Fibroblast of skin of right biceps (primary cell): ENCODE results near the gene CADPS.

Source experiments
- DNase-seq: peaks from one replicate; pipeline ENCODE4 v3.0.0-alpha.2; 2013

CADPS gene

DNA sequence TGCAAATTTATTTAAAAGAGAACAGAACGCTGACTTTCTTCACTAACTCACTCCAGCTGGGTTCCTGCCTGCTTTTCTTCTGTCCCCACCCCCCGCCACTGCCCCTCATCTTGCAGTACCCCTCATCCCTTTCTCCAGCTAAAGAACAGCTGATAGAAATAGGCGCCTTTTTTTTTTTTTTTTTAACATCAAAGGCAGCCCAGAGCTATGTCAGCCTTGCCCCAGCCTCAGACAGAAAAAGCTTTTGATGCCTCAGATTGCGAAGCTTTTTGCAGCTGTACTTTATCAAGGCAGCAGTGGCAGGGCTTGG, 1.8 kb downstream of the CADPS start:
- peak; percentile 54 for DNase-seq

GRCh38 chr3:62872318-62872717, 2.9 kb downstream of the CADPS start:
- no peak for DNase-seq

DNA sequence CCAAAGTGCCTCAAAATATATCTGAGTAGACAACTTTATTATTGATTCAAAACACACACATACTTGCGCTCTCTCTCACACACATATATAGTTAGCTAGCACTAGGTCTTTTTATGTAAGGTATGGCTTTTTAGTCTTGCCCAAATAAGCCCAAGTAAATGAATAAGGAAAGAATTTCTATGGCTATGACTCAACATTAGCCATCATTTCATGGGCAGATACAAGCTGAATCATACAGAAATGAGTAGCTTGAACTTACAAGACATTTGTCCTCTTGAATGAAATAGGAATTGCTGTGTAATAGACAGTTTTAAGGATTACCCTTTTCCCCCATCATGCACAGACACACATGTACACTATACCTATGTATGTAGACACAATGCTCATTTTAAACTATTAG, 4.9 kb downstream of the CADPS start:
- DNase-seq: peak; percentile 91

DNA sequence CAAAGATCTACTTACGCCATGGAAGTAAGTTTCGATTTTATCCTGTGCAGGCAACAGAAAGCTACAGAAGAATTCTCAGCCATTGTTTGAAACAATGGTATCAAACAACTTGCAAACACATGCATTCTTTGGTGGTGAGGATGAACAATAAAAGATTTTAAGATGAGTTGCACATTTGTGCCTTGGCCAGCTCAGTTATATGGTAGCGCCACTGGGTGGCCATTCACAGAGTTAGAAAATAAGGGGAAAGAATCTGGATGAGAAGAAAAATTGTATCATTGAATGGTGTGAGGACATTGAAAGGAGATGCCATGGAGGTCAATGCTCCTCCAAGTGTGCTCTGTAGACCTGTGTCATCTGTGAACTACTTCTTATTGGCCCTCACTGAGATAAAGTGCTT, 11.6 kb downstream of the CADPS start:
- DNase-seq: no peak

GRCh38 chr3:62859203-62859791, 15.9 kb downstream of the CADPS start:
- no peak for DNase-seq

GRCh38 chr3:62845996-62846395, 29.2 kb downstream of the CADPS start:
- DNase-seq: no peak

GRCh38 chr3:62843508-62843907, 31.7 kb downstream of the CADPS start:
- DNase-seq: no peak

GRCh38 chr3:62839748-62840147, 35.5 kb downstream of the CADPS start:
- no peak for DNase-seq

DNA sequence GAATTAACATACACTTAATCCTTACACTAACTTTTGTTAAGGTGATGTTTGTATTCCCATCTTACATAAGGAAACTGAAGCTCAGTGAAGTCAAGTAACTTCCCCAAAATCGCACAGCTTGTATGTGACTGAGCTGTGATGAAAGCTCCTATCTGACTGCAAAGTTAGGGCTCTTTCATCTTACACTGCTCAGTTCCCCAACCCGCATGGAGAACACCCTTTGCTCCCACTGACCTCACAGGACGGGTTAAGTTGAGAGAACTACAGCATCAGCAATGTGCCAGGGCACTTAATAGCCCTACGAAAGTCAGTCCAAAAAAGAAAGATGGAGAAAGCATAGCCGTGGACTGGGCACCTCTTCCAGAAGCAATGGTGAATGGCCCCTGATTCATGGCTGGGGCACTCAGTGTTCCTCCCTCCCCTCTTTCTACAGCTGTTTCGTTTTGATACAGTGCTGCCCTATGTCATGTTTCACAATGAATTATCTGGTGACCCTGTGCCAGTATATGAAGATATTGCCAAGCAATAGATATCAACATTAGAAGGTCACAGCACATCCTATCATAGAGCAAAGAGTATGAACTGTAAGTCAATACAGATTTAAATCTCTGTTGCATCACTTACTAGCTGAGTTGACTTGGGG, 38.0 kb downstream of the CADPS start:
- no peak for DNase-seq

DNA sequence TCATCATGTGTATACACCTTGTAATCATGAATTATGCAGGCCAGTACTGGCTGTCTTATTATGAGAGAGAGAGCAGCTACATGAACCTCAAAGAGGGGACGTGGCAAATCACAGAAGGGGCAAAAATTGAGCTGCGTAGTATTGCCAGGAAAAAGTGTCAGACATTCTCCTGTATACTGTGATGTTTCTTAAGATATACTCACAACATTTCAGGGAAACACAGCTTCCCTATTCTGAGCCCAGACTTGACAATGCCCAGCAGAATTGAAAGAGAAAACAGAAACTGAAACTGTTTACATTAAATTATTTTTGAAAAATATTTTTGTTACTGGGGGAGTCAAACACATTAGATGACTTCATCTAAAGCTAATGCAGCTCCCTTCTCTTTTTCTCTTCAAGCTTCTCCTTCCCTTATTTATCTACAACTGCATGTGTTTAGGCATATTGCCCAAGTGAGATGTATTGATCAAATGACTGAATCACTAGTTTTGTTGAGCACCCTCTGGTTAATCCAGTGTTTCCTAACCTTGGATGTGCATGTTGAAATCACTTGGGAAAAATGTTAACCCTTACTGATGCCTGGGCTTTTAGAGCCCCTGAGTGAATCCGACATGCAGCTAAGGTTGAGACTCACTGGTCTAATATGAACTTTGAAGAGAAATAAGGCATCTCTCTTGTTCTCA, 39.5 kb downstream of the CADPS start:
- no peak for DNase-seq

GRCh38 chr3:62833538-62833937, 41.7 kb downstream of the CADPS start:
- peak; percentile 26 for DNase-seq

GRCh38 chr3:62832553-62832952, 42.7 kb downstream of the CADPS start:
- DNase-seq: no peak

DNA sequence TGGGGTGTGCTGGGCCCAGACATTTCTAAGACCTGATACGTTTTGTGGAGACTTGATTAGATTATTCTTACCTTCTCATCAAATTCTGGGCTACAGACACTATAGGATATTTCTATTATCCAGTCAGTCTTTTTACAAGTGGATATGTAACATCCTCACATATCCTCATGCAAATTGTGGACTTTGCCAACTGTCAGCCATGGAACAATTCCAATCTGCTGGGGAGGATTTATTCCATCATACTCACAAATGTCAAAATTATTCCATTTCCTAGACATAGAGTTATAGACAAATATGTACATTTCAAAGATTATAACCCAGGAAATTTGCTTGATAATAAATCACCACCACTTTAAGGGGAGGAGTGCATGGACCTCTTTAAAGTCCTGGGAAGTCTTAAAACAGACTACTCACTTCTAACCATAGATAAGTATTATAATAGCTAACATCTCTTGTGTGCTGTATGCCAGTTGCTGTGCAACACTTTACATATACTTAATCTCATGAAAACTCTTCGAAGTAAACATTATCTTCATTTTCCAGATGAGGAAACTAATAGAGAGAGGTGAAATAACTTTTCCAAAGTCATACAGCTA, 44.4 kb downstream of the CADPS start:
- no peak for DNase-seq

DNA sequence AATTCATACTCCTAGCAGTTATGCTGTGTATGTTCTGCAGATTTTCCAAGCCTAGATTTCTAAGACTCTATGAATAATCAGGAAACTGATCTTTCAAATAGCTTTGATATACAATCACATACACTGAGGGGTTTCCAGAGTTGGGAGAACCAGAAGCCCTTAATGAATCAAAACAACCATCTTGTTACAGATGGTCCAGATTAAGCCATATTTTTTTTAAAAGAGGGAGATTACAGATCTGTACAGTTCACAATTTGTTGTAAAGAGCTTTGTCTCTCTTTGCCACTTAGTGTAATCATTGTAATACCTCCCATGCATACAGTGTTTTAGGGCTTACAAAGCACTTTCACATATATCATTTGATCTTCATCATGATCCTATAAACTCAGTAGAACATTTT, 47.7 kb downstream of the CADPS start:
- DNase-seq: no peak

DNA sequence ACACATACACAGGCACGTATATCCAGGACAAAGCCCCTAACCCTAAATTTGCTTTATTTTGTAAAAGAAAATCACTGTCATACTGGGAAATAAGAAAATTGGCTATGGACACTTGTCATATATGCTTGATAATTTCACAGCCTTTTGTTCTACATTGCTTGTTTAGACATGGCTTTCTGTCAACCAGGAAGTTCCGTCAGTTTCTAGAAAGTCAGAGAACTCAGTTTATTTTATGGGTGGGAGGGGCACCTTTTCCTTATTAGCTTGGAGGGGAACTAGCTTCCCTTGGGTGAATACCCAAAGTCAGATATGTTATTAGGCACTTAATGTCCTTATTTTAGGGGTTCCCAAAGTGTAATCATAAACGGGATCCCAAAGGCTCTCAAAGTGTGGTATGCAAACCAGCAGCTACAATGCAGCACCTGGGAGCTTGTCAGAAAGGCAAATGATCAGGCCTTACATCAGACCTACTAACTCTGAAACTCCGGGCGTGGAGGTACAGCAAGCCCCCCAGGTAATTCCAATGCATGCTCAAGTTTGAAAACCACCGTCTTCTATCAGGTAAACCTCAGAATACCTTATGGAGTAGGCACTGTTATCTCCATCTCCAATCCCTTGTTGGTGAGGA, 50.1 kb downstream of the CADPS start:
- DNase-seq: no peak

DNA sequence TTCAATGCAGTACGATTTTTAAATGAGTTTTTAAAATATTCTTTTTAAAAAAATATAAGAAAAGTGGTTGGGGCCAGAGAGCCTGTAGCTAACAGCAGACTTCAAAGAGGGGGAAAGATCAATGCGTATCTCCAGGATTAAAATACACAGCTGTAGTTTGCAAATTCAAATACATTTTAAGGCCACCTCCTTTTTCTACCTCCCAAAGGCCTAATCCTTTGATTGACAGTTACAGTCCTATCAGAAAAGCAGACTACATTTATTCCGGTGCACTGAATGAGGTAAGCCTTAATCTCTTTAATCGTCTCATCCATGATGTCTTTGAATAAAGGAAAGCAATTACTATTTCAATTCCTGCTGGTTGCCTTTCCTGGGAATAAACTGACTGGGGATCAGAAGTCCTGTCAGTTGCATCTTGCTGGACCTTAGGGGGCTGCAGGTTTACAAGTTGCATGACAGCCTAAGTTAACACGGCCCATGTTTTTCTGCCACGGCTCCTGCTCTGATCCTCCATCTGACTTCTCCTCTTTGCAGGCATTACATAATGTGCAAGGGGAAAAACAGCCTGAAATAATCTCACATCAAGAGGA, 51.7 kb downstream of the CADPS start:
- no peak for DNase-seq

DNA sequence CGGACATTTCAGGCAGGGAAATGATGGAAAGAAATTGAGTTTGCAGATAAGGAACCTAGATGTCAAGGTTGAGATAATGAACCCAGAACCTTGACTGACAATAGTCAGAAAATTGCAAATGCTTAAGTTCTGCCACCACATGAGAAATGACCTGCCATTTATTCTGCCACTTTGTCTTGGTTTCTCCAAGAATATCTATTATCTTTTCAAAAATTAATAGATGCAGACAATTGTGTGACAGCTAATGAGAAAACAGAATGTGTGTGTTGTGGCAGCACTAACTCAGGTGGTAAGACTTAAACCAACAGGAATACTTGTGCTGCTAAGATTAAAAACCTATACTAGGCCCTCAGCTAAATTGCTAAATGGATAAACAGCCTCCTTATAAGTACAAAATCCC, 52.3 kb downstream of the CADPS start:
- no peak for DNase-seq

- DNase-seq: no peak
These were observed 56.9 kb downstream of the CADPS start for GRCh38 chr3:62818347-62818746.

- DNase-seq: peak; percentile 24
These were observed 57.5 kb downstream of the CADPS start for GRCh38 chr3:62817678-62818077.

GRCh38 chr3:62815981-62816380, 59.2 kb downstream of the CADPS start:
- peak; percentile 67 for DNase-seq

DNA sequence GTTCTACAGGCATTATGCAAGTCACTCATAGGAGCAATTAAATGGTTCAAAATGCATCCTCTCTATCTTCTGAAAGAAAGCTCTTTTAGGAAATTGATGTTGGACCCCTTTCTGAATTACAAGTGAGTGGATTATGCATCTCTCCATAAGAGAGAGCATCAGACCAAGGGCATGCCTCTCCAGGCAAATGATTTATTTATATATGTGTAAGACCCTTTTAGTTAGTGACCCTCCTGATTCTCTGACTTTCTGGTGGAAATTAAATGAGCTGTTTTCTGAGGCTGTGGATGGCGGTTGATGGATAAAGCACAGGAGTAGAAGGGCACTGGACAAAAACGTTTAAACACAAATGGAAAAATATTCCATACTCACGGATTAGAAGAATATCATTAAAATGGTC, 62.6 kb downstream of the CADPS start:
- DNase-seq: no peak

DNA sequence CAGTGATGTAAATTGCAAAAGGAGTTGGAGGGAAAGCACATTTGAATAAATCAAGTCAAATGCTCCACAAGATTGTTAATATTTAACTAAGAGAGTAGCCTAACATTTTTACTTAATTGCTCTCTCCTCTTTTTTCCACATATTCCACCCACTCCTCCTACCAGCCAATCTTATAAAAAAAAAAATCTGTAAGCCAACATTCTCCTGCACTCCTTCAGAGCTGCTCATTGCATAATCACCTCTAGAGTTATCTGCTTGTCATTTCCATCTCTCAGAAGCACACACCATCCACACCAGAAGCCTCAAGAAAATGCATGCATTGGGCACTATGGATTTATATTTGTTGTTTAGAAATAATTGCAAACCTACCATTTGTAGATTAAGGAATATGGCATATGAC, 64.1 kb downstream of the CADPS start:
- no peak for DNase-seq

GRCh38 chr3:62809369-62809768, 65.8 kb downstream of the CADPS start:
- no peak for DNase-seq
